ENCODE results near the gene NDUFA3.

DNA sequence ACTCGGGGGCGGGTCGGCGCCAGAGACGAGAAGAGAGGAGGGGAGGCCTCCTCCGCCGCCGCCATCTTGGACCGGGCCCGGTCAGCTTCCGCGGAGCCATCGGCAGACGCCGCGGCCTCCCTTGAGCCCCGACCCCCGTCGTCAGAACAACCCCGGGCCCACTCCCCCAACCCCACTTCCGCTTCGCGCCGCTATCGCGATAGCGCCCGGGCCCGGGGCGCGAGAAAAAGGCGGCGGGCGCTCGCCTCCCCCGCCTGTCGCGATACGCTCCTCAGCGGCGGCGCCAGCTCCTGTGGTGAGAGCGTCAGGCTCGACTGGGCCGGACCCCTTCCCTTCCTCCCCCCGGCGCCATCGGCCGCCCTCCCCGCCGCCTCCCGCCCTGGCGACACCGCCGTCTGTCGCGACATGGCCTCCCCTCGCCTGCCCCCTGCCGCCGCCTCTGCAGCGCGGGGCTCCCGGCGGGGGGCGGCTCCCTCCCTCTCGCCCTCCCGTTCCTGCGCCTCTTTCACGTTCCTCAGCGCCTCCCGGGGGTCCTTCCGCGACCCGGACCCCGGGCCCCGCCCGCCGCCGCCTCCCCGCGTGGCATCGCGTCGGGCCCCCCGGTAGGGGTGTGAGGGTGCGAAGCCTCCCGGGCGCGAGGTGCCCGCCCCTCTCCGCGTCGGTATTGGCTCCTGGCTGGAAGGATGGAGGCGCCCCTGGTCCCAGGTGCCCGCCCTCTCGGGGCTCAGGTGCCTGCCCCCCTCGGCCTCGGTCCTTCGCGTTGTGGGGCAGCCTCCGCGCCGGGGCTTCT is 35.2 kb downstream of the NDUFA3 start, which contains the start of gene CNOT3:
- TF ChIP-seq, protein P1, sequence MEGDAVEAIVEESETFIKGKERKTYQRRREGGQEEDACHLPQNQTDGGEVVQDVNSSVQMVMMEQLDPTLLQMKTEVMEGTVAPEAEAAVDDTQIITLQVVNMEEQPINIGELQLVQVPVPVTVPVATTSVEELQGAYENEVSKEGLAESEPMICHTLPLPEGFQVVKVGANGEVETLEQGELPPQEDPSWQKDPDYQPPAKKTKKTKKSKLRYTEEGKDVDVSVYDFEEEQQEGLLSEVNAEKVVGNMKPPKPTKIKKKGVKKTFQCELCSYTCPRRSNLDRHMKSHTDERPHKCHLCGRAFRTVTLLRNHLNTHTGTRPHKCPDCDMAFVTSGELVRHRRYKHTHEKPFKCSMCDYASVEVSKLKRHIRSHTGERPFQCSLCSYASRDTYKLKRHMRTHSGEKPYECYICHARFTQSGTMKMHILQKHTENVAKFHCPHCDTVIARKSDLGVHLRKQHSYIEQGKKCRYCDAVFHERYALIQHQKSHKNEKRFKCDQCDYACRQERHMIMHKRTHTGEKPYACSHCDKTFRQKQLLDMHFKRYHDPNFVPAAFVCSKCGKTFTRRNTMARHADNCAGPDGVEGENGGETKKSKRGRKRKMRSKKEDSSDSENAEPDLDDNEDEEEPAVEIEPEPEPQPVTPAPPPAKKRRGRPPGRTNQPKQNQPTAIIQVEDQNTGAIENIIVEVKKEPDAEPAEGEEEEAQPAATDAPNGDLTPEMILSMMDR (IDR thresholded peaks at IDR 0.05), result no peak
- peak; percentile 85 to 97 for TF ChIP-seq POLR2A (IDR thresholded peaks at IDR 0.05)

Data from uterus (tissue), 2 donors.